Right atrium auricular region (tissue), 2 donors: ENCODE results near the gene DQX1. TPM values are rescaled to one million over a fixed set of nuclear protein-coding genes. Genes with fewer than 3 reads are reported as not detected.

Experiments
- DNase-seq: peaks from one replicate; pipeline ENCODE4 v3.0.0-alpha.2; 2019; ENCODE audit warnings: low spot score
- H3K27ac ChIP-seq, 2 donors: fragments of 200-600 bp; sonication (generic); 1 replicate in 1 of 2; 2 replicates in 1 of 2; pipeline ENCODE4 v1.5.1; 2016 to 2019
- H3K27me3 ChIP-seq, 2 donors: fragments of 200-600 bp; sonication (generic); one replicate each; pipeline versions ENCODE4 v1.5.1 to v1.6.0; 2017 to 2019
- H3K36me3 ChIP-seq: fragments of 200-600 bp; sonication (generic); one replicate; pipeline ENCODE4 v1.5.1; 2016
- H3K4me1 ChIP-seq, 2 donors: fragments of 200-600 bp; sonication (generic); one replicate each; pipeline versions ENCODE4 v1.5.1 to v1.6.0; 2017 to 2019
- H3K4me3 ChIP-seq, 2 donors: fragments of 200-600 bp; sonication (generic); 1 replicate in 1 of 2; 2 replicates in 1 of 2; pipeline ENCODE4 v1.5.1; 2017 to 2019; ENCODE audit warnings: mild to moderate bottlenecking in 1 of 2, moderate library complexity in 1 of 2
- H3K9me3 ChIP-seq, 2 donors: fragments of 200-600 bp; sonication (generic); one replicate each; pipeline ENCODE4 v1.5.1; 2019
- total RNA-seq, 2 donors: library from RNA; depleted of rRNA; stranded (reverse); fragments of >200 nt; gene quantifications; one replicate each; pipeline ENCODE4 v1.1.0, GENCODE V29; 2016
- TF ChIP-seq, protein P1 (sequence below), 2 donors: fragments of 200-600 bp; sonication (generic); IDR thresholded peaks; one replicate each; pipeline ENCODE4 v1.5.1; 2019; ENCODE audit warnings: antibody characterized with exemption in 2 of 2

DQX1 gene
- total RNA-seq, 2 donors from 2014 or later, result not detected

DNA sequence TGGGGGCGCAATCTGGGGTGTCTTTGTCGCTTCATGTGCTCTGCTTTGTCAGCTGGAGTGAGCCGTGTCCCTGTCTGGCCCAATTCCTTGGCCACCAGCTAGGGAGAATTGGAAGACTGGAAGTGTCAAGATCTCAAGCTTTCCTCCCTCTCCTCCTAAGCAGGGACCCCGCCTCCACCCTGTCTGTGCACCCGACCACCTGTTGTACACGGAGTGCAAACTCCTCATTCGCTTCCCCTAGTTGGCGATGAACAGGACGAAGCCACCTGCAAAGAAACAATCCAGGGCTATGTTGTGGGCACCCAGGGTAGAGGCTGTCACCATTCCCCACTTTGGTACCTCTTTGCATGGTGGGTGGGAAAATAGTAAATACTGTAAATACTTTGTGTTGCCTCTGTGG is 1.7 kb upstream of the DQX1 start:
- DNase-seq, result no peak
- Histone ChIP-seq H3K36me3 (peaks cover 26% of the 10 kb centered on the region), H3K4me1 (peaks cover 0 to 30% of the 10 kb centered on the region in 2 donors), H3K27ac (no peak overlapping the region), H3K27me3 (no peaks in the 10 kb centered on the region), H3K9me3 (no peaks in the 10 kb centered on the region), H3K4me3 (no peak overlapping the region)
- TF ChIP-seq, protein P1, sequence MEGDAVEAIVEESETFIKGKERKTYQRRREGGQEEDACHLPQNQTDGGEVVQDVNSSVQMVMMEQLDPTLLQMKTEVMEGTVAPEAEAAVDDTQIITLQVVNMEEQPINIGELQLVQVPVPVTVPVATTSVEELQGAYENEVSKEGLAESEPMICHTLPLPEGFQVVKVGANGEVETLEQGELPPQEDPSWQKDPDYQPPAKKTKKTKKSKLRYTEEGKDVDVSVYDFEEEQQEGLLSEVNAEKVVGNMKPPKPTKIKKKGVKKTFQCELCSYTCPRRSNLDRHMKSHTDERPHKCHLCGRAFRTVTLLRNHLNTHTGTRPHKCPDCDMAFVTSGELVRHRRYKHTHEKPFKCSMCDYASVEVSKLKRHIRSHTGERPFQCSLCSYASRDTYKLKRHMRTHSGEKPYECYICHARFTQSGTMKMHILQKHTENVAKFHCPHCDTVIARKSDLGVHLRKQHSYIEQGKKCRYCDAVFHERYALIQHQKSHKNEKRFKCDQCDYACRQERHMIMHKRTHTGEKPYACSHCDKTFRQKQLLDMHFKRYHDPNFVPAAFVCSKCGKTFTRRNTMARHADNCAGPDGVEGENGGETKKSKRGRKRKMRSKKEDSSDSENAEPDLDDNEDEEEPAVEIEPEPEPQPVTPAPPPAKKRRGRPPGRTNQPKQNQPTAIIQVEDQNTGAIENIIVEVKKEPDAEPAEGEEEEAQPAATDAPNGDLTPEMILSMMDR (IDR thresholded peaks at IDR 0.05), result no peak

DNA sequence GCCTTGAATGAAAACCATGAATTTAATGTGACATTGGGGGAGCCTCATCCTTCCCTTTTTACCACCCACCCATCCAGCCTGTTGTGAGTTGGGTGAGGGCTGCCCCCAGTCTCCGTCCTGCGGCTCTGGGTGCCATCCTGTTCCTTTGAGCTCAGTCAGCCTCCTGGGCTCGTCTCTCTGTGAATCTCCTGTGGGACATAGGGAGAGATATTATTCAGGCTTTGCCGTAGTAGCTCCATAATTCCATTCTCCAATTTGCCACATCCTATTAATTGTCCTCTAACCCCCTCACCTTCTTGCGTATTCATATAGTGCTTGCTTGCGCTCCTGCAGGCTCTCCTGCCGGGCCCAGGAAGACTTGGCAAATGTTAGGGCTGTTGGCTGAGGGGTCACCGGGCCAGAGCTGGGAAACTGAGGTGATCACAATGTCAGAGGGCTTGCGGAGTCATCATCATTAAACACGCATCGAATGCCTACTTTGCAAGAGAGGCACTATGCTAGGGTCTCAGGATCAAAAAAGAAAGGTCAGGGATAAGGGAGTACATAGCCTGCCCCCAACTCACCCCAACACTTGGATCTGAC is 709 bp upstream of the DQX1 start:
- Histone ChIP-seq H3K36me3 (peaks cover 22% of the 10 kb centered on the region), H3K27me3 (no peaks in the 10 kb centered on the region), H3K4me1 (peaks cover 0 to 28% of the 10 kb centered on the region in 2 donors), H3K9me3 (no peaks in the 10 kb centered on the region), H3K27ac (no peak overlapping the region), H3K4me3 (no peak overlapping the region)
- DNase-seq, result no peak
- TF ChIP-seq, protein P1 (IDR thresholded peaks at IDR 0.05), result no peak

DNA sequence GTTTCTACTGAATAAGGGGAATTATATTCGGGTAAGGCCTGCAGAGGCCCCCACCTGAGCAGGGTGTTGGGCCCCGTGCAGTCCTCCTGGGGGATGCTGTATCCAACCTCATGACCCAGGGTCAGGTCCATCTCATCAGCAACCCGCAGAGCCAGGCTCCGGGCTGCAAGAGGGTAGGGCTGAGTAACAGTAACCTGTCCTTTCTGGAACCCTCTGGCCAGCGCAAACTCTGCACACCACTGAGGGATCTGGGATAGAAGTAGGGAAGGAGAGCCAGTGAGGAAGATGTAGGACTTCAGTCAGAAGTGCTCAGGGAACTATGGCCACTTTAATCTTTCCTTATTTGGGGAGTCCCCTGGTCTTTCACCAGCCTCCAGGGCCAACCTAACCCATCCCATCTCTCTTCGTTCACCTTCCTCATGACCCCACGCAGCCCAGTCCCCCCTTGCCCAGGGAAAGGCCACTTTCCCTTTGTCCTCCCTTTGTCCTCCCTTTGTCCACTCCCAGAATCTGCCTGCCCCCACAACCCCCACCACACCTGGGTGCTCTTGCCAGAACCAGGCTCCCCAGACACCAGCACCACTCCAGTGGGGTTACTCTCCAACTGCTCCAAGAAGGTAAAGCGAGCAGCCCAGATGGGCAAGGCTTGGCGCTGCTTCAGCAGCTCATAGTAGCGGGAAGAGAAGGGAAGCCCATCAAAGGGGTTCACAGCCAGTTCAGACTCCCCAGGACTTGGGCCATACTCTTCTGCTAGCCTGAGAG is 895 bp downstream of the DQX1 start:
- H3K4me1 ChIP-seq, result peaks cover 0 to 15% of the 10 kb centered on the region in 2 donors
- no peak for DNase-seq
- H3K36me3 ChIP-seq, result peaks cover 22% of the 10 kb centered on the region
- TF ChIP-seq, protein P1 (IDR thresholded peaks at IDR 0.05), result no peak
- no peak overlapping the region for H3K4me3 ChIP-seq
- no peaks in the 10 kb centered on the region for H3K9me3 ChIP-seq
- no peak overlapping the region for H3K27ac ChIP-seq
- no peaks in the 10 kb centered on the region for H3K27me3 ChIP-seq

DNA sequence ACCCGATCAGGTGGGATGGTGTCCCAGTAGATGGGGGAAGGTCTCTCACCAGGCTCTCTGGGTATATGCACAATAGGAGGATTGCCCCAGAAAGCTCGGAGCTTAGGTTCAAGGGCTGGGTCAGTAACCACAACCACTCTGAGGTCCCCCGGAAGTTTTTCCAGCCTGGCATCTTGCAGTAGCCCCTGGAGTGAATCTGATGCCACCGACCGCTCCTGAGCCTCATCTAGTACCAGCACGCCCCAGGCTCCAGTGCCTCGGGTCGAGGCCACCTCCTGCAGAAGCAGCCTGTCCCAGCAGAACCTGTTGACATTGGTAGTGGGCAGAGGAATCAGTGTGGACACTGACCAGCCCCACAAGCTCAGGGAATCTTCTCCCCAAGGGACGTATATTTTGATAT is 2.0 kb downstream of the DQX1 start:
- TF ChIP-seq, protein P1 (IDR thresholded peaks at IDR 0.05), result no peak
- H3K36me3 ChIP-seq, result peaks cover 22% of the 10 kb centered on the region
- H3K4me3 ChIP-seq, result no peak overlapping the region
- no peaks in the 10 kb centered on the region for H3K9me3 ChIP-seq
- DNase-seq, result no peak
- H3K27me3 ChIP-seq, result peaks cover 0 to 4% of the 10 kb centered on the region in 2 donors
- H3K27ac ChIP-seq, result no peak overlapping the region
- peaks cover 0 to 14% of the 10 kb centered on the region in 2 donors for H3K4me1 ChIP-seq

DNA sequence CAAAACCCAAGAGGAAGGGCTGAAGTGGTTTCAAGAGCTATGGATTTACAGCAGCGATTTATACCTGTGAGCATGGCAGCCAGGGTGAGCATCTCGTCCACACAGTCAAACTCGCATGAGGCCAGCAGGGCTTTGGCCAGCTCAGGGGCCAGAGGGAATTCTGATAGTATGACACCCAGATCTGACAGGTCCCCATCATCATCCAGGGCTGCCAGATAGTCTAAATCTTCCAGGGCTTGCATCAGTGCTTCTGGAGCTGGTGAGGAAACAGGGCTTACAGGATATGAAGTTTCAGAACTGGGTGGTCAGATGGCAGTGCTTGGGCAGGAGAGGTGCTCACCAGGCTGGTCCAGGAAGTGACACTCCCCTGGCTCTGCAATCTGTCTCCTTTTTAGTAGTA is 3.5 kb downstream of the DQX1 start:
- H3K4me1 ChIP-seq, result no peaks in the 10 kb centered on the region
- H3K4me3 ChIP-seq, result no peak overlapping the region
- H3K27me3 ChIP-seq, result peaks cover 4 to 8% of the 10 kb centered on the region in 2 donors
- DNase-seq, result no peak
- peaks cover 15% of the 10 kb centered on the region for H3K36me3 ChIP-seq
- H3K27ac ChIP-seq, result no peak overlapping the region
- H3K9me3 ChIP-seq, result no peaks in the 10 kb centered on the region
- TF ChIP-seq, protein P1 (IDR thresholded peaks at IDR 0.05), result no peak
